IPS-18c (cell line): ENCODE measurements around the gene FHL1.
A peak's percentile ranks its signal among the peaks of the same experiment; 100 is the strongest.
"Not testable (repeated sequence)": the region's sequence is repeated elsewhere in the genome, so short reads cannot be mapped to it uniquely, and the experiment has no call there.

ENCODE experiments used
- H3K4me3 ChIP-seq: 2 replicates; pipeline ENCODE4 v1.7.0; 2013; ENCODE audit warnings: low read depth, mild to moderate bottlenecking, low read length, moderate library complexity; ENCODE audit not compliant: insufficient read depth
- H3K9me3 ChIP-seq: one replicate; pipeline ENCODE4 v1.6.1; 2013; ENCODE audit warnings: mild to moderate bottlenecking, low read length, moderate library complexity; ENCODE audit not compliant: control insufficient read depth, insufficient read depth

FHL1 gene

DNA sequence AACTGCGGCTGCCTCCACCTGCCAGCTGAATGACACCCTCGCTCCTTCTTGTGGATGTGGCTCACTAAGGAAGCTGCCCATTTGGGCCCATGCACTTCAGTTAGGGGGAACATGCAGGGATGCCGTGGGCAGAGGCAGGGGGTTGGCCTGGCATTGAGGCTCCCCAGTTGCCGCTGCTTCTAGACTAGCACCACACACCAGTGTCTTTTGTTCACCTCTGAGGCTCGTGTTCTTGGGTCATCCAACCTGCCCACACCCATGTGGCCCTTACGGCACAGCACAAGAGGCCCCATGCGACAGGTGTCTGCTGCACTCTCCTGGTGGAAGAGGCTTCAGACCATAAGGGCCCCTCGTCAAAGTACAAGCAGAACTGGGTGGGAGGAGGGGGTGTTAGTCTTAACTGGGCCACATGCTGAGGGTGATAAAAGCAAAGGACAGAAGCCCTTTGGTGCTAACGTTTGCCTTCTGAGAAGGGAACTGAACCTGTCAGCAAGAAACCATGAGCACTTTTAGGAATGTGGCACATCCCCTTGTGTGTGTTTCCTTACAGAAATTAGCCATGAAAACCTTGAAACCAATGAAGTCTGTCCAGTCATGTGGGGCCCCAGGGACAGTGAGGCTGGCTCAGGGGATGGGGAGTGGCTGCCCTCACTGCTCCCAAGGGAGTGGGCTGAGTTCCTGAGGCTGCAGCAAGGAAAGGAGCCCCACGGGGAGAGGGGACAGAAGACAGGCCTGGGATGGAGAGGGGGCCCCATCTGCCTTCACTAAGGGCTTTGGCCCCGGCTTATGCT is 64.6 kb downstream of the FHL1 start:
- H3K4me3 ChIP-seq, result no peak overlapping the region
- H3K9me3 ChIP-seq, result peaks cover 2% of the 10 kb centered on the region

DNA sequence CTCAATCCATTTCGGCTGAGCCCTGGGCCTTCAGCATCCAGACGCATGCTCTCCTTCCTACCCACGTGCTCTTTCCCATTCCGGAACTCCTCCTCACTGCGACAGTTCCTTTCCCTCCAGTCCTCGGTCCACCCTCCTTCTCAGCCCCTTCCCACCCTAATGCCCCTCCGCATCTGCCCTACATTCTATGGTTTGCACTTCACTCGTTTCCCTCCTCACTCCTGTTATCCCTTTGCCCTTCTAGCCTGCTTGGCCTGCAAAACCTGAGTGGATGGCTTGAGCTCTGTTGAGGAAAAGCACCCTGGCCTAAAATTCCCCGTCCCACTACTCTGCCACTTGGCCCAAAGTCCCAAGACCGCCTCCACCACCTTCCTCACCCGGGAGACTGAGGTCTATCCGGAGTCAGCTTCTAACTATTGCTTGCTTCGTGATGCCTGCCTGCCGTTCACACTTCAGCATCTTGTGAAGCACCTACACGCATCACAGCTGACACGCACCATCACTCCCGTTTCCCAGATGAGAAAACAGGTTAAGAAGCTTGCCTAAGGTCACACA is 65.3 kb downstream of the FHL1 start:
- H3K9me3 ChIP-seq, result peaks cover 2% of the 10 kb centered on the region
- no peak overlapping the region for H3K4me3 ChIP-seq

DNA sequence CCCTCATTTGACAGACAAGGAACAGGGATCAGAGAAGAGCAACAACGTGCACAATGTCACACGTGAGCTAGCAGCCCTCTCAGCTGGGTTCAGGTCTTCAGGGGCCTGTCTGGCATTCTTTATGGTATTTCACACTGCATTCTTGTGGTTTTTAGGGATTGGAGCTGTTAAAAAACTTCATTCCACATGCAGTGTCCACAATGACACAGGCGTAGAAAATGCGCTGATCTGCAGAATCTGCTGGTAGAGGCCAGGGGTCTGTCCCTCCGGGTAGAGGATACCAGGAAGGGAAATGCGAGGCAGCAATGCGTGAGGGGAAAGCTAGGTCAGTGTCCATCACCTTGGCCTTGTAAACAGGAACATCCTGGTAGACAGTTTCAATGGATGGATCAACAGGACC is 67.2 kb downstream of the FHL1 start:
- no peak overlapping the region for H3K4me3 ChIP-seq
- H3K9me3 ChIP-seq, result peaks cover 6% of the 10 kb centered on the region

DNA sequence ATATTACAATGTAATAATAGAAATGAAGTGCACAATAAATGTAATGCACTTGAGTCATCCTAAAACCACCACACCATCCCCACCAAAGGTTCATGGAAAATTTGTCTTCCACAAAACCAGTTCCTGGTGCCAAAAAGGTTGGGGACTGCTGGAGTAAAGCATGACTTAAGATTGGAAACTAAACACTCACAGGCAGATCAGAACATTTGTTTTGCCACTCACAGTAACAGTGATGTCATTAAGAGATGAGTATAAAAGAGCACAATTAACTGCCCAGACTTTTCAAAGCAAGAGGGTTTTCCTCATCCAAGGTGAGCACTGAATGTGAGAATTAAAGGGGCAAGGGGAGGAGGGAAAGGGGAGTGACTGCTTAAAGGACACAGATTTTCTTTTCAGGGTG is 68.2 kb downstream of the FHL1 start:
- Histone ChIP-seq H3K9me3 (peaks cover 6% of the 10 kb centered on the region), H3K4me3 (no peak overlapping the region)

DNA sequence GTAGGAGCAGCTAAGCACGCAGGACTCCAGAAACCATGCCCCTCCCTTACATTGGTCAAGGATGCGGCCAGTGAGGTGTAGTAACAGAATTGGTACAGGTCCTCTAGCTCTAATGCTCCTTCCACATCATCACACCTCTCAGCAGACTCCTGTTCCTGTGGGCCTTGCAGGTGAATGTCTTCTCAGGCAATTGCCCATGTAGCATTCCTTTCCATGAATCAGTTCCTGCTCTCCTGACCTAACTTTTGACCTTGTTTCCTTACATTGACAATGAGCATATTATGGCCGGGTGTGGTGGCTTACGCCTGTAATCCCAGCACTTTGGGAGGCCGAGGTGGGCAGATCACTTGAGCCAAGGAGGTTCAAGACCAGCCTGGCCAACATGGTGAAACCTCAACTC is 72.6 kb downstream of the FHL1 start:
- peaks cover 8% of the 10 kb centered on the region for H3K9me3 ChIP-seq
- H3K4me3 ChIP-seq, result no peak overlapping the region

DNA sequence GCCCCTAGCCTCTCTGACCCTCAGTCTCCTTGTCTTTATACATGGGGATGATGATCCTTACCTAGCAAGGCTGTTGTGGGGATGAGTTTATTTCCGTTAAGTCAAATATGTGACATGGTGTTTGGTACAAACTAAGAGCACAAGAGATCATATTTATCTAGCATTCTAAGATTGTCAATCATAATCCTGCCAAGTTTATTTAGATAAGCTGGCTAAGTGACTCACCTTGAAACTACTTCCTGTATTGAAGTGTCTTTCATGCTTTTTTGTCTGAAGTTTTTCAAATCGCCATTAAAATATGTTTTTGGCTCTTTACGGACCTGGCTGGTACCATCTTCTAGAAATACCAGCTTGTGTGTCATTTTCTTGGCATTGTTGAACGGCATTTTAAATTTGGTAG is 73.2 kb downstream of the FHL1 start:
- peaks cover 8% of the 10 kb centered on the region for H3K9me3 ChIP-seq
- H3K4me3 ChIP-seq, result no peak overlapping the region

DNA sequence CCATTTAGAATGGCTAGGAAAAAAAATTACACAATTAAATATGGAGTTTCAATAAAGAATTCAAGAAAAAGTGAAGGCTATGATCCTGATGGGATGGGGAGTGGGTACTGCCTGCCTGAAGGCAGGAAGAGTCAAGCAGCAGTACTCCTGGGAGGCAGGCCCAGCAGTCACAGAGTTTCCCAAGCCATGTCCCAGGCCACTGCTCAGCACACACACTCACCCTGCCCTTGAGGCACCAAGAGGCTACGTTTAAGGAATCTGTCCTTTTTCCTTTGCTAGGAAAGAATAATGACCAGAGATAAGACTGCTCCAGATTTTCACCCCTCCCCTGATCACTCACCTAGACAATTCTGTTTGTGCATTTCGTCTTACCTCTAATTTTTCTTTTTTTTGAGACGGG is 73.6 kb downstream of the FHL1 start:
- no peak overlapping the region for H3K4me3 ChIP-seq
- H3K9me3 ChIP-seq, result peaks cover 8% of the 10 kb centered on the region

DNA sequence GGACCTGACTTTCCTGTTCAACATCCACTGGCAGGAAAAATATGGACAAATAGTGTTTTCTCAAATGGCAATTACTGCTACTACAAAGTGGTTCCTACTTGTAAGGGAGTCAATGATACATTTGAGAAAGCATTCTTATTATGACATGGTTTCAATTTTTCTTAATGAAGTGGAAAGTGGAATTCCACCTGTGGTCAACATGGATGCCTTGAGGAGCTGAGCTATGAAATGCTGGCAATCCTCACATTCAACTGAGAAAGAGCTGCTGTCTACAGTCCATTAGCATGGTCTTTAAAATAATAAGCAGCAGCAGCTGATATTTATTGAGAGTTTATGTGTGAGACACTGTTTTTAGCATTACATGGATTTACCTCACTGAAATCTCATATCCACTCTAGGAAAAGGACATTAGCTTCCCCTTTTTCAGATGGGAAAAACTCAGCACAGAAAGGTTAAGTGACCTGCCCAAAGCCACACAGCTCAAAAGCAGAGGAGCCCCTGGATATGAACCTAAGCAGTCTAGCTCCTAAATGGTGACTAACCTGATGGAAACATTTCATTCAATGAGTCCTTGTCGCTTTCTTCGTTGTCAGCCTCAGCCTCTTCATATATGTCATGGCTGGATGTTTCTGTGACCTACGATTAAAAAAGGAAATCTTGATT is 74.6 kb downstream of the FHL1 start:
- Histone ChIP-seq H3K9me3 (peaks cover 8% of the 10 kb centered on the region), H3K4me3 (no peak overlapping the region)

DNA sequence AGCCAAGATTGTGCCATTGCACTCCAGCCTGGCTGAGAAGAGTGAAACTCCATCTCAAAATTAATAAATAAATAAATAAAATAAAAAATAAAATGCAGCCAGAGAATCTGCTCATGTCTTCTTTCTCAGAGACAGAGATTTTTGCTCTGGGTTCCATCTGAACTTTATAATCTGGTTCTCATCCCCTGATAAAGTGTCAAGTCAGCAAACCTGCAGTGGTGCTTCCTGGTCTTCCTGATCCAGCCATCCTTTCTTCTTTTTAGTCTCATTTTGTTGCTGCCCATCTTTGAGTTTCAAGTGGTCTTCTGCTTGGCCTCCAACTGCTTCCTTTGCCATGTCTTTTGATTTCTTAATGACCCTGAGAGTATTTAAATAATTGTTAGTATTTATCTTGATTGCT is 79.7 kb downstream of the FHL1 start:
- Histone ChIP-seq H3K9me3 (peaks cover 3% of the 10 kb centered on the region), H3K4me3 (no peak overlapping the region)

DNA sequence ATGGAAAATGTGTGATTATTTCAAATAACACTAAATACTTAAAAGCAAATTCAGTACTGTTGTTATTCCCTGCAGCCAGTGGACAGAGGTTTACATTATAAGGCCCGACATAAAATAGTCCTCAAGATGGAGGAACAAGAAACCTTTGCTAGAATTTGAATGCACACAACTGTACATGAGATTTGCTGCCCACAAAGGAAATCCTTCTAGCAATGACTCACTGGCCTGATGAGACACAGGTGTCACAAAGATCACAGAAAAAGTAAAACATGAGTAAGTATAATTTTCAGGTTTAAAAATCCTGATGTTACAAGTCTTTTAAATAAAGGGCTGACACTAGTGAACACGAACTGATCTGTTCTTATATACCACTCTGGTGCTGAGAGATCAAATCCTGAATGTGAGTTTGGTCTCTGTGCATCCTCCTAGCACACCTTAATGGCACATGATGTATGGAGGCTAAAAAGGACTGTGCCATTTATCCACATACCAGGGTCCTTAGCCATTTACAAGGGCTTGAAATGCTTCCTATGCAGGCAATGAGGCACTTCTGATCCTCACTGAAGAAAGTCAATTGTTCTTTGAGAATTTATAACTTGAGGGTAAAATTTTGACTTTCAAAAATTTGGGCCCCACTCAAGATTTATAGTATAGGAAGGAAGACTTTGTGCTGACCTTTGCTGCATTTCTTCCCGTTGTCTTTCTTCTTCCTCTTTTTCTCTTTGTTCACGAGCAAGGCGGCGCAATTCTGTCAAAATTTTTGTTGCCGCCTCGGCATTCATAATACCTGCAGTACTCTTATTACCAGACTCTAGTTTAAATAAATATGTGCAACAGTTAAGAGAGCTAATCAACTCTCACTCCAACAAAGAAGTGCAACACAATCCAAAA is 80.9 kb downstream of the FHL1 start:
- Histone ChIP-seq H3K9me3 (no peaks in the 10 kb centered on the region), H3K4me3 (no peak overlapping the region)

DNA sequence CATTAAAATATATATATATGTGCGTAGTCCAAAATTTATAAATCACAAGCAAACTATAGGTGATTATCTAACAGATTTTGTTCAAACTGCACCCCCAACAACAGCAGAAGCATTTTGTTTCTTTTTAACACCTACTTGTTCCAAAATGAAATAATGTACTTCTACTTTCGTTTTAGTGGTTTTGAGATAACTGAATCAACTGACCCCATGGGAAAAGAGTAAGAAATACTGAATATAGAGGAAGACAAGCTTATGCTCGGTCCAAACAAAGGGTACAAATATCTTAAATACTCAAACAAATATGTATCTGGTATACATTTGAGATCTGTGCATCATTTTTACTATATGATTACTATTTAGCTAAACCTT is 81.5 kb downstream of the FHL1 start:
- no peak overlapping the region for H3K4me3 ChIP-seq
- no peaks in the 10 kb centered on the region for H3K9me3 ChIP-seq

DNA sequence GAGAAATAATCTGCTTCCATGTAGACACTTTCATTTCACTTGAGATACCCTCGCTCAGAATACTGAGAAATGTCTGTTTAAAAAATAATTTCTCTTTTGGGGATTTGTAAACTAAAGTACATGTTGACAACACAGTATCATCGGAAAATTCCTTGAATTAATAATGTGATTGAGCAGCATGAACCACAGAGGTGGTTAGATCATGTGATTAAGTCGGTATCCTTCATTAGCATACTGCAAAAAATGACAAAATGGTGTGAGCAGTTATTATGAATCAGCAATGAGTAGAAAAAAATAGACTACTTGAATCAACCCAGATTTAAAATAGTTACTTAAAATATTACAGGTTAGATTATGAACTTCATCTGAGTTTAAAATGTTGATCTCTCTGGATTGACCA is 89.7 kb downstream of the FHL1 start:
- no peaks in the 10 kb centered on the region for H3K9me3 ChIP-seq
- H3K4me3 ChIP-seq, result no peak overlapping the region

DNA sequence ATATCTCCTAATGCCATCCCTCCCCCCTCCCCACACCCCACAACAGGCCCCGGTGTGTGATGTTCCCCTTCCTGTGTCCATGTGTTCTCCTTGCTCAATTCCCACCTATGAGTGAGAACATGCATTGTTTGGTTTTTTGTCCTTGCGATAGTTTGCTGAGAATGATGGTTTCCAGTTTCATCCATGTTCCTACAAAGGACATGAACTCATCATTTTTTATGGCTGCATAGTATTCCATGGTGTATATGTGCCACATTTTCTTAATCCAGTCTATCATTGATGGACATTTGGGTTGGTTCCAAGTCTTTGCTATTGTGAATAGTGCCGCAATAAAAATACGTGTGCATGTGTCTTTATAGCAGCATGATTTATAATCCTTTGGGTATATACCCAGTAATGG is 90.5 kb downstream of the FHL1 start:
- not testable (repeated sequence) for H3K4me3 ChIP-seq, H3K9me3 ChIP-seq

DNA sequence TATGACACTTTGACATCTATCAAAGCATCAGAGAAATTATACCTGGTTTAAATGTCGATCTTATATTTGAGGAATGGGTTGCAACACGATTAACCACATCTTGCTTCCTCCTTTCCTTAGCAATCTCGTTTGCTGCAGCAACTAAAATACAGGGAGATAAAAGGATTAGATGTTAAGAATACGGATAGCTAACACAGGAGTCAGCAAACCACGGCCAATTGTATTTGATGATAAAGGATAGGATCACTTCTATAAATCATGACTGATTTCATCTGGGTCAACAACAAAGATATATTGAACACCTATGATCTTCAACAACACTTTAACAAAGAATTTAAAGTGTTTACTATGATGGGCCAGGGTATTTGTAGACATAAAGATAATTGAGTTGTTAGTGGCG is 98.9 kb downstream of the FHL1 start:
- Histone ChIP-seq H3K9me3 (peaks cover 3% of the 10 kb centered on the region), H3K4me3 (no peak overlapping the region)

DNA sequence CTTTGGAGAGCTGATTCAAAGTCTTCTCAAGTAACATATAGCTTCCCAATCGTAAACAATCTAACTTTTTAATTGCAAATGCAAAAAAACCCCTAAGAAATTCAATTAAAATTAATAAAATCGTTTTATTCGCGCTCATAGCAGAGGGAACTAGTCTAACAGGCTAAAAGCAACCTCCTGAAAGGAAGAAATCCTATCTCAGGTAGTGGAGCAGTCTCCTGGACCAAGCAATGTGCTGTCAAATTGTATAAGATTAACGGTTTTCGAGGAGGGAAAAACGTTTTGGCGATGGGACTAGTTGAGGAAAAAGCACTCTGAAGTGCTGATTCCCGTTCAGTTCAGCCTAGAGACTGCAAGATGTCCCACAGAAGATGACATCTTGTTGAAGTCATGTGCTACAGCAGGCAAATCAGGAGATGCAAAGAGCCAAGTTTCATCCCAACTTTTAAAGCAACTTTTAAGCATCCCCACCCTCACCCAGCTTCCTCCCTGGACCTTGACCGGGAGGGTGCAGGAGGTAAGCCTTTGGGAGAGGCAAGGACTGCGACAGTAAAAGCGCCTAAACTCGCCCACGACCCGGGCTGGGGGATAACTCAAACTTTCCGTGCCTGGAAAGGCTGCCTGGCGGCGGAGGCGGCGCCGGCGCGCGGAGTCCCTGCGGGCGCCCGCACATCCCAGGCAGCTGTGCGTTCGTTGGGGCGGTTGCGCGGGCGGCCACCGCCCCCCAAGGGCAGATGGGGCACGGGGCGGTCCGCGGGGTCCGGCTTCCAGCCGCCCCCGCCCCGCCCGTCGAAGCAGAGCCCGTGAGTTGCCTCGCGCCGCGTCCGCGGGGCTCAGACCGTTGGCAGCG is 103.1 kb downstream of the FHL1 start:
- Histone ChIP-seq H3K4me3 (peak overlapping the region; percentile 60), H3K9me3 (peaks cover 3% of the 10 kb centered on the region)

DNA sequence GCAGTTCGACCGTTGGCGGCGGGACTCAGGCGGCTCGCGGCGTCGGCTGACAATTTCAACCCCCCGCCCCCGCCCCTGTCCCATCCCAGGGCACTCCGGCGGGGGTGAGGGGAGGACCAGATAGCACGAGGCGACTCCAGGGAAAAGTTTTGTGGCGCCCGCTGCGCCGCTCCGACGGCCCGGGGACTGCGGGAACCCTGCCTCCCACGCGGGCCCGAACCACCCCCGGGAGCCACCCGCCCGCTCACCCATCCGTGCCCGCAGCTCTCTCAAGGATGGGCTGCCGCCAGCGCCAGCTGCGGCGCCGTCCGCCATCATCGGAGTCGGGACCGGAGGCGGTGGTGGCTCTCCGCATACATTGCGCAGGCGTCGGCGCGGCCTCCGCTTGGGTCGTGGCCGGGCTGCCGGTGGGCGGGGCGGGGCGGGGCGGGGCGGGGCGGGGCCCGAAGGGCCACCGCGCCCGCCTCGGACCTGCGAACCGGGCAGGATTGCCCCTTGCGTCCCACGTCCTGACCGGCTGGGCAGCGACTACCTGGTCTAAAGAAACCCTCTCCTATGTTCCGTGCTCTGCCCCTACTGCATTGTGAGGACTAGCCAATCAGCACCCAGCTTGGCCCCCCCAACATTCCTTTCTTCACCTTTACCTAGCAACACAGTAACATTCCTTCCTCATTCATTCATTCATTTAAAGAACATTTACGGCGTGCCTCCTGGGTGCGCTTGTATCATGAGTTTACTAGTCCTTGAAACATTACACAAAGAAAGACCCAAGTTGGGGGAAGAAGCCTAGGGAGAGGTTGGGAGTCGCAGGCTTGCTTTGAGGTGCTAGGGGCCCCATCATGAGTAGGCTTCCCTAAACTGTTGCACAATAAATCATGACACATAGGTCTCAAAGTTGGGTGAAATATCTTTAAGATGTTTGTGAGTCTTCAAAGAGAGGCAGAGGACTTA is 104.0 kb downstream of the FHL1 start, which contains the start of gene MAP7D3:
MAP7D3 (minus strand) TSS at position 360 of the 951 bp plus-strand sequence; CDS start at position 318, 42 bp downstream.
- peaks cover 4% of the 10 kb centered on the region for H3K9me3 ChIP-seq
- peak within 1 kb of the TSS; percentile 60 for H3K4me3 ChIP-seq
